GM23338 (cell line): ENCODE measurements around the gene TNS1. TPM values are rescaled to one million over a fixed set of nuclear protein-coding genes. Genes with fewer than 3 reads are reported as not detected.

ENCODE experiments used
- ATAC-seq: fragments of 200-7000 bp; cut with Tn5 transposase; 3 replicates; pipeline ENCODE4 v1.9.1; 2020
- DNase-seq: peaks from one replicate; pipeline ENCODE4 v3.0.0-alpha.2; 2015; ENCODE audit warnings: low spot score
- H2AFZ ChIP-seq: fragments of 200-600 bp; sonication (generic); 2 replicates; pipeline ENCODE4 v1.8.0; 2016; ENCODE audit warnings: antibody characterized with exemption, mild to moderate bottlenecking, moderate library complexity
- H3F3A ChIP-seq: fragments of 200-600 bp; sonication (generic); replicated peaks from 2 replicates; pipeline ENCODE4 v1.8.0; 2017; ENCODE audit warnings: antibody characterized with exemption, mixed run types, low read depth
- H3K27ac ChIP-seq: fragments of 200-600 bp; sonication (generic); 2 replicates; pipeline ENCODE4 v1.6.1; 2016; ENCODE audit warnings: low read depth
- H3K27me3 ChIP-seq: fragments of 200-600 bp; sonication (generic); 2 replicates; pipeline ENCODE4 v1.8.0; 2016; ENCODE audit warnings: mild to moderate bottlenecking, mixed run types, moderate library complexity; ENCODE audit not compliant: insufficient read depth
- H3K36me3 ChIP-seq: fragments of 200-600 bp; sonication (generic); 2 replicates; pipeline ENCODE4 v1.8.0; 2016; ENCODE audit warnings: mild to moderate bottlenecking; ENCODE audit not compliant: insufficient read depth
- H3K4me1 ChIP-seq: fragments of 200-600 bp; sonication (generic); 2 replicates; pipeline ENCODE4 v1.8.0; 2016; ENCODE audit warnings: mild to moderate bottlenecking, moderate library complexity; ENCODE audit not compliant: insufficient read depth
- H3K4me2 ChIP-seq: fragments of 200-600 bp; sonication (generic); 2 replicates; pipeline ENCODE4 v1.7.1; 2017; ENCODE audit warnings: mixed run types
- H3K4me3 ChIP-seq: fragments of 200-600 bp; sonication (generic); 2 replicates; pipeline ENCODE4 v1.6.1; 2016; ENCODE audit warnings: mixed run types
- H3K79me2 ChIP-seq: fragments of 200-600 bp; sonication (generic); replicated peaks from 2 replicates; pipeline ENCODE4 v1.8.0; 2017; ENCODE audit warnings: mild to moderate bottlenecking; ENCODE audit not compliant: insufficient read depth
- H3K9me2 ChIP-seq: fragments of 200-600 bp; sonication (generic); 2 replicates; pipeline ENCODE4 v1.8.0; 2017; ENCODE audit not compliant: insufficient read depth
- H4K20me1 ChIP-seq: fragments of 200-600 bp; sonication (generic); replicated peaks from 2 replicates; pipeline ENCODE4 v1.8.0; 2017; ENCODE audit warnings: mild to moderate bottlenecking; ENCODE audit not compliant: insufficient read depth
- H3K27ac Mint-ChIP-seq: 2 replicates; pipeline ENCODE4 v1.8.0; 2020; ENCODE audit warnings: inconsistent platforms, mild to moderate bottlenecking, moderate library complexity, mixed read lengths
- H3K27me3 Mint-ChIP-seq: 3 replicates; pipeline ENCODE4 v1.8.0; 2022; ENCODE audit warnings: low read depth, mild to moderate bottlenecking, moderate library complexity, mixed read lengths, inconsistent platforms; ENCODE audit not compliant: insufficient read depth, poor library complexity
- H3K36me3 Mint-ChIP-seq: 3 replicates; pipeline ENCODE4 v1.8.0; 2021; ENCODE audit warnings: low read depth, mild to moderate bottlenecking, inconsistent platforms, moderate library complexity, mixed read lengths
- H3K4me1 Mint-ChIP-seq: 3 replicates; pipeline ENCODE4 v1.8.0; 2020; ENCODE audit warnings: mild to moderate bottlenecking, inconsistent platforms, mixed read lengths
- H3K4me3 Mint-ChIP-seq: 3 replicates; pipeline ENCODE4 v1.8.0; 2021; ENCODE audit warnings: moderate library complexity, mild to moderate bottlenecking, inconsistent platforms, mixed read lengths
- H3K9me3 Mint-ChIP-seq: 3 replicates; pipeline ENCODE4 v1.8.0; 2020; ENCODE audit warnings: moderate library complexity, mild to moderate bottlenecking, inconsistent platforms, mixed read lengths
- CREB1 ChIP-seq: fragments of 250-450 bp; sonication (Bioruptor Pico); IDR thresholded peaks from 2 replicates; pipeline ENCODE4 v1.5.0; 2020; ENCODE audit warnings: low read depth, mild to moderate bottlenecking, moderate library complexity
- CTCF ChIP-seq, 2 experiments: fragments of 200-600 bp in 1 of 2; sonication (generic) in 1 of 2; conservative IDR thresholded peaks; 2 replicates each; pipeline versions ENCODE4 v1.5.1 to v1.6.1; 2016 to 2017; ENCODE audit warnings: antibody characterized with exemption in 2 of 2, low read depth in 2 of 2, mild to moderate bottlenecking in 2 of 2, moderate library complexity in 1 of 2
- ETS1 ChIP-seq: IDR thresholded peaks from 2 replicates; pipeline ENCODE4 v1.6.1; 2016; ENCODE audit warnings: antibody characterized with exemption
- EZH2 ChIP-seq: fragments of 200-600 bp; sonication (generic); IDR thresholded peaks from one replicate; pipeline ENCODE4 v1.8.0; 2017; ENCODE audit warnings: antibody characterized with exemption, mild to moderate bottlenecking, low read depth; ENCODE audit not compliant: unreplicated experiment
- EZH2phosphoT487 ChIP-seq: fragments of 200-600 bp; sonication (generic); IDR thresholded peaks from one replicate; pipeline ENCODE4 v1.8.1; 2018; ENCODE audit warnings: antibody characterized with exemption; ENCODE audit not compliant: unreplicated experiment
- JUNB ChIP-seq: IDR thresholded peaks from one replicate; pipeline ENCODE4 v1.6.1; 2016; ENCODE audit warnings: antibody characterized with exemption; ENCODE audit not compliant: unreplicated experiment
- NANOG ChIP-seq: IDR thresholded peaks from 2 replicates; pipeline ENCODE4 v1.6.1; 2016; ENCODE audit warnings: antibody characterized with exemption, borderline replicate concordance
- POLR2AphosphoS5 ChIP-seq: IDR thresholded peaks from 2 replicates; pipeline ENCODE4 v1.6.1; 2016; ENCODE audit warnings: antibody characterized with exemption, low read depth
- REST ChIP-seq: IDR thresholded peaks from one replicate; pipeline ENCODE4 v1.6.1; 2018; ENCODE audit warnings: antibody characterized with exemption; ENCODE audit not compliant: unreplicated experiment
- STAT1 ChIP-seq: IDR thresholded peaks from one replicate; pipeline ENCODE4 v1.6.1; 2016; ENCODE audit warnings: antibody characterized with exemption; ENCODE audit not compliant: unreplicated experiment
- ZNF114 ChIP-seq: fragments of 250-450 bp; sonication (Bioruptor Pico); IDR thresholded peaks from 2 replicates; pipeline ENCODE4 v1.5.0; 2020; ENCODE audit warnings: mild to moderate bottlenecking, moderate library complexity
- ZNF331 ChIP-seq: fragments of 250-450 bp; sonication (Bioruptor Pico); IDR thresholded peaks from 2 replicates; pipeline ENCODE4 v1.5.0; 2020; ENCODE audit warnings: low read depth, mild to moderate bottlenecking, moderate library complexity
- ZNF462 ChIP-seq: fragments of 250-450 bp; sonication (Bioruptor Pico); IDR thresholded peaks from 2 replicates; pipeline ENCODE4 v1.5.0; 2020; ENCODE audit warnings: mild to moderate bottlenecking, moderate library complexity
- polyA plus RNA-seq: library from polyadenylated mRNA; unstranded; fragments of >200 nt; fragmentation: Nextera tagmentation; extraction: Ambion mirVana; gene quantifications from 2 replicates; pipeline ENCODE4 v1.2.1, GENCODE V29; 2016
- total RNA-seq: library from RNA; depleted of rRNA; stranded (reverse); fragments of >200 nt; shearing (Covaris generic); gene quantifications from 2 replicates; pipeline ENCODE4 v1.2.3, GENCODE V29; 2014

TNS1 gene
- total and polyA plus RNA-seq, 2 experiments from 2014 or later: 2.0 to 7.4 TPM

GRCh38 chr2:218022131-218022850 lies 19.5 kb upstream of the TNS1 start:
- H3K79me2 ChIP-seq: no peaks in the 10 kb centered on the region
- no peak overlapping the region for H3K4me2 ChIP-seq
- TF ChIP-seq STAT1 (no peak), POLR2AphosphoS5 (no peak), ZNF331 (CRISPR knock-in tag) (no peak), ZNF114 (CRISPR knock-in tag) (no peak), EZH2 (no peak), ETS1 (no peak), ZNF462 (CRISPR knock-in tag) (no peak), CREB1 (no peak), REST (no peak), JUNB (no peak), EZH2phosphoT487 (no peak), NANOG (no peak), CTCF (conservative IDR thresholded peaks at IDR 0.05; ENCODE audit: low read depth in 2 of 2) (no peak)
- no peak overlapping the region for H3K27ac Mint-ChIP-seq
- H3K9me2 ChIP-seq: no peaks in the 10 kb centered on the region
- H3K4me3 Mint-ChIP-seq: no peak overlapping the region
- no peaks in the 10 kb centered on the region for H4K20me1 ChIP-seq
- ATAC-seq (no peak), DNase-seq (no peak)
- H3K4me3 ChIP-seq: no peak overlapping the region
- no peaks in the 10 kb centered on the region for H3F3A ChIP-seq
- no peaks in the 10 kb centered on the region for H3K36me3 ChIP-seq
- H3K27ac ChIP-seq: no peak overlapping the region
- no peaks in the 10 kb centered on the region for H3K36me3 Mint-ChIP-seq
- H3K27me3 ChIP-seq: no peaks in the 10 kb centered on the region
- H3K4me1 ChIP-seq: peaks cover 13% of the 10 kb centered on the region
- no peak overlapping the region for H2AFZ ChIP-seq
- H3K9me3 Mint-ChIP-seq: no peaks in the 10 kb centered on the region
- H3K27me3 Mint-ChIP-seq: peaks cover 20% of the 10 kb centered on the region
- H3K4me1 Mint-ChIP-seq: peaks cover 43% of the 10 kb centered on the region
